KOPT-K1 (cell line): ENCODE results near the gene SMARCC1.

Experiments
- H3K27ac ChIP-seq: fragments of 200-600 bp; sonication (generic); 2 replicates; pipeline ENCODE4 v1.5.1; 2016; ENCODE audit warnings: antibody characterized with exemption, mild to moderate bottlenecking, low read depth, low read length; ENCODE audit not compliant: poor library complexity, severe bottlenecking
- H3K36me3 ChIP-seq: fragments of 200-600 bp; sonication (generic); 2 replicates; pipeline ENCODE4 v1.5.1; 2017; ENCODE audit warnings: antibody characterized with exemption, mild to moderate bottlenecking, low read length, moderate library complexity; ENCODE audit not compliant: insufficient read depth
- H3K9me3 ChIP-seq: fragments of 200-600 bp; sonication (generic); 2 replicates; pipeline ENCODE4 v1.5.1; 2017; ENCODE audit warnings: antibody characterized with exemption, low read length, mild to moderate bottlenecking; ENCODE audit not compliant: insufficient read depth, poor library complexity, severe bottlenecking

Gene SMARCC1

DNA sequence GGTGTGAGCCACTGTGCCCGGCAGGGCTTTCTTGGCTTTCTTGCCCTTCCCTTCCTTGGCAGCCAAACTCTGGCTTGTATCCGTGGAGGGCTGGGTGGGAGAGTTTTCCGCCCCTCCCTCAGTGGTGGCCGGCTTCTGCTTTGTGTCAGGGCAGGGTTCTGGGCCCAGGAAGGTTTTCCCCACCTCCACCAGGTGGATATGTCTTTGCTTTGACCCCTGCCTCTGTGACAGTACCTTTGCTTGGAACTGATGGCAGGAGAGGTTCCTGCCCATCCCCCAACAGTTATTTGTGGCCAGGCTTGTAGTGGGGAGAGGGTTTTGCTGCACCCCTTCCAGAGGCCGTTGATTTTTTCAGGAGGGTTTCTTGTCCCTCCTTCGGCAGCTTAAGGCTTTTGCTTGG is 227.4 kb downstream of the SMARCC1 start:
- Histone ChIP-seq H3K27ac (no peak overlapping the region), H3K9me3 (peaks cover 7% of the 10 kb centered on the region), H3K36me3 (no peaks in the 10 kb centered on the region)

GRCh38 chr3:47553407-47553806 is 228.3 kb downstream of the SMARCC1 start:
- peaks cover 7% of the 10 kb centered on the region for H3K9me3 ChIP-seq
- H3K27ac ChIP-seq = no peak overlapping the region
- no peaks in the 10 kb centered on the region for H3K36me3 ChIP-seq

DNA sequence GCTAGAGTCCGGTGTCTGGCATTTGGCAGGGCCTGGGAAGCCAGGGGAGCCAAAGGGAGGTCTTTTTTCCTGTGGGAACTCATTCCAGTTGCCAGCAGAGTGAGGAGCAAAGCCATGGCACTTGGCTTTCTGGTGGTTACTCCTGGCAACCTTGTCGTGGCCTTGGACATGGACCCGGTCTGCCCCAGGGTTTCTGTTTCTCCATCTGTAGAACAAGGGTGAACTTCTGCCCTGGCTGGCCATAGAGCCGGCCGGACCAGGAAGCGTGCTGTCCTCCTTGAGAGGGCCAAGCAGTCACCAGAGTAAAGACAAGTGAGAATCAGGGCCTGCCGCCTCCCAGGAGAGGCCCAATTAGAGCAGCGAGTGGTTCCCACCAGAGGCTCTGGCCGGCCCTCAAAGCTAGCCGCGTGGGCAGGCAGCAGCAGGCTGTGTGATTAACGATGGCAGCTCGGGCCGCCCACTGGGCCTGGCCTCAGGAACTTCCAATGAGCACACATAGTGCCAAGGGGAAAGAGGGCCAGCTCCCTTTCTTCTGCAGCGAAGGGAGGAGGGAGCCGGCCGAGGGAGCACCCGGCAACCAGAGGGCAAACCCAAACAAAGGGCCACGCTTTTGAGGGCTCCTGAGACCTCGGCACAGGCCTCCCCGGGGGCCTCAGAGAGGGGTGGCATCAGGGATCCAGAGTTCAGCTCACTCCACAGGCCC is 239.1 kb downstream of the SMARCC1 start:
- no peaks in the 10 kb centered on the region for H3K36me3 ChIP-seq
- H3K9me3 ChIP-seq = no peaks in the 10 kb centered on the region
- H3K27ac ChIP-seq = no peak overlapping the region

DNA sequence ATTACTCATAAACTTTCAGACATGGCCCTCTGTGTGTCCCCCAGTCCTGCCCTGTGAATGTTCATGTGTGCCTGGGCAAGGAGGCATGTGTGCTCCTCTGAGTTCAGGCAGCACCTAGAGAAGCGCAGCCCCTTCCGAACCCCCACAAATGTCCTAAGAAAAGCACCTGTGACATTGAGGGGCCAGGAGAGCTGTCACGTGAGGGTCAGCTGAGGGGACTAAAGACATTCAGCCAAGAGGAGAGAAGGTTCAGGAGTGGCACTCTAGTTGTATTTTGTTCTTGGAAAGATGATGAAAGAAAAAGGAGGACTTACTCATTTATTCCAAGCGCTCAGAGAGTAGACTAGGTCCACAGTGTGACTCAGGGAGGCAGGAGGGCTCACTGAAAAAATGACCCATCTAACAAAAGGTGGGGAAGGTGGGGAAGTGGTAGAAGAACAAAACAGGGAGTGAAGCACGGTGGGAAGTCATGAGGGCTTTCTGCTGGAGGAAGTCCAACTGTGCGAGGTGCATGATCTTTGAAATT is 240.0 kb downstream of the SMARCC1 start:
- H3K36me3 ChIP-seq = no peaks in the 10 kb centered on the region
- no peaks in the 10 kb centered on the region for H3K9me3 ChIP-seq
- H3K27ac ChIP-seq = no peak overlapping the region

- Histone ChIP-seq H3K27ac (no peak overlapping the region), H3K9me3 (no peaks in the 10 kb centered on the region), H3K36me3 (no peaks in the 10 kb centered on the region)
These were observed 241.4 kb downstream of the SMARCC1 start for GRCh38 chr3:47540281-47540680.

GRCh38 chr3:47536967-47537366 is 244.7 kb downstream of the SMARCC1 start:
- no peaks in the 10 kb centered on the region for H3K36me3 ChIP-seq
- H3K27ac ChIP-seq = no peak overlapping the region
- H3K9me3 ChIP-seq = no peaks in the 10 kb centered on the region

- Histone ChIP-seq H3K36me3 (no peaks in the 10 kb centered on the region), H3K9me3 (no peaks in the 10 kb centered on the region), H3K27ac (no peak overlapping the region)
These were observed 245.3 kb downstream of the SMARCC1 start for GRCh38 chr3:47536221-47536891.
